Astrocyte (in vitro differentiated cells and primary cell): ENCODE measurements around the gene NUBPL. TPM values are rescaled to one million over a fixed set of nuclear protein-coding genes. Genes with fewer than 3 reads are reported as not detected.

ENCODE experiments used
- DNase-seq: peaks from one replicate; pipeline ENCODE4 v3.0.0-alpha.2; 2010; ENCODE audit warnings: low read depth
- FAIRE-seq: peaks from 2 replicates; lab custom pipeline; 2011; peaks lifted over from hg19 to GRCh38; lab: Jason Lieb, UNC
- H2AFZ ChIP-seq: 2 replicates; pipeline ENCODE4 v1.6.0; 2012; ENCODE audit warnings: low read depth, low read length, inconsistent platforms
- H3K27ac ChIP-seq: 2 replicates; pipeline ENCODE4 v1.5.1; 2011; ENCODE audit warnings: low read depth, low read length, inconsistent platforms
- H3K27me3 ChIP-seq: 2 replicates; pipeline ENCODE4 v1.6.0; 2011; ENCODE audit warnings: low read length, inconsistent platforms; ENCODE audit not compliant: insufficient read depth
- H3K36me3 ChIP-seq: 2 replicates; pipeline ENCODE4 v1.5.1; 2011; ENCODE audit warnings: low read length, inconsistent platforms; ENCODE audit not compliant: insufficient read depth
- H3K4me1 ChIP-seq: 2 replicates; pipeline ENCODE4 v1.5.1; 2011; ENCODE audit warnings: low read length, inconsistent platforms; ENCODE audit not compliant: insufficient read depth
- H3K4me2 ChIP-seq: 2 replicates; pipeline ENCODE4 v1.6.0; 2012; ENCODE audit warnings: low read length, inconsistent platforms
- H3K4me3 ChIP-seq: 2 replicates; pipeline ENCODE4 v1.5.1; 2011; ENCODE audit warnings: low read depth, mild to moderate bottlenecking, low read length, inconsistent platforms; ENCODE audit not compliant: insufficient read depth
- H3K79me2 ChIP-seq: 2 replicates; pipeline ENCODE4 v1.6.0; 2012; ENCODE audit warnings: mild to moderate bottlenecking, low read length, inconsistent platforms; ENCODE audit not compliant: insufficient read depth
- H3K9ac ChIP-seq: 2 replicates; pipeline ENCODE4 v1.6.0; 2012; ENCODE audit warnings: mild to moderate bottlenecking, low read length, inconsistent platforms
- H3K9me3 ChIP-seq: 2 replicates; pipeline ENCODE4 v1.5.1; 2012; ENCODE audit warnings: low read depth, mild to moderate bottlenecking, low read length, inconsistent platforms; ENCODE audit not compliant: insufficient read depth
- H4K20me1 ChIP-seq: 2 replicates; pipeline ENCODE4 v1.6.0; 2012; ENCODE audit warnings: low read length, inconsistent platforms; ENCODE audit not compliant: insufficient read depth
- H3K27ac Mint-ChIP-seq: one replicate; pipeline ENCODE4 v1.8.0; 2021; ENCODE audit warnings: mild to moderate bottlenecking, mixed read lengths; ENCODE audit not compliant: unreplicated experiment
- H3K27me3 Mint-ChIP-seq: one replicate; pipeline ENCODE4 v1.8.0; 2021; ENCODE audit warnings: low read depth, mixed read lengths; ENCODE audit not compliant: unreplicated experiment
- H3K36me3 Mint-ChIP-seq: one replicate; pipeline ENCODE4 v1.8.0; 2021; ENCODE audit warnings: low read depth, mixed read lengths; ENCODE audit not compliant: unreplicated experiment
- H3K4me1 Mint-ChIP-seq: one replicate; pipeline ENCODE4 v1.8.0; 2021; ENCODE audit warnings: low read depth, mixed read lengths; ENCODE audit not compliant: unreplicated experiment
- H3K4me3 Mint-ChIP-seq: one replicate; pipeline ENCODE4 v1.8.0; 2021; ENCODE audit warnings: mild to moderate bottlenecking, moderate library complexity, mixed read lengths; ENCODE audit not compliant: unreplicated experiment
- H3K9me3 Mint-ChIP-seq: one replicate; pipeline ENCODE4 v1.8.0; 2021; ENCODE audit warnings: mild to moderate bottlenecking, mixed read lengths; ENCODE audit not compliant: unreplicated experiment
- CTCF ChIP-seq: IDR thresholded peaks from 2 replicates; pipeline ENCODE4 v1.5.1; 2011; ENCODE audit warnings: low read depth, mild to moderate bottlenecking, inconsistent platforms, low read length, moderate library complexity; ENCODE audit not compliant: insufficient read depth
- EZH2 ChIP-seq: IDR thresholded peaks from 2 replicates; pipeline ENCODE4 v1.6.1; 2012; ENCODE audit warnings: mild to moderate bottlenecking, low read length, inconsistent platforms; ENCODE audit not compliant: insufficient read depth
- total RNA-seq: library from RNA; stranded (reverse); gene quantifications from 2 replicates; pipeline ENCODE4 v1.2.1, GENCODE V29; 2021

Gene NUBPL
- total RNA-seq, 1 donor from 2014 or later = 9.0 TPM

GRCh38 chr14:31758941-31759340 lies 197.7 kb downstream of the NUBPL start:
- Histone ChIP-seq H3K79me2 (no peaks in the 10 kb centered on the region), H3K4me1 (no peaks in the 10 kb centered on the region), H3K36me3 (no peaks in the 10 kb centered on the region), H3K4me3 (no peak overlapping the region), H3K9ac (no peak overlapping the region), H3K27ac (no peak overlapping the region), H3K27me3 (no peaks in the 10 kb centered on the region), H3K4me2 (no peak overlapping the region), H4K20me1 (no peaks in the 10 kb centered on the region), H3K9me3 (no peaks in the 10 kb centered on the region), H2AFZ (no peak overlapping the region)
- H3K4me3 Mint-ChIP-seq = no peak overlapping the region
- DNase-seq = no peak
- H3K27me3 Mint-ChIP-seq = no peaks in the 10 kb centered on the region
- H3K36me3 Mint-ChIP-seq = peaks cover 3% of the 10 kb centered on the region
- no peak for TF ChIP-seq CTCF
- TF ChIP-seq EZH2 = no peak
- no peak overlapping the region for H3K27ac Mint-ChIP-seq
- peaks cover 1% of the 10 kb centered on the region for H3K9me3 Mint-ChIP-seq
- FAIRE-seq = no peak
- H3K4me1 Mint-ChIP-seq = no peaks in the 10 kb centered on the region

- no peak overlapping the region for H3K4me3 Mint-ChIP-seq
- no peaks in the 10 kb centered on the region for H3K9me3 ChIP-seq
- no peak for DNase-seq
- H3K9me3 Mint-ChIP-seq = no peaks in the 10 kb centered on the region
- H2AFZ ChIP-seq = no peak overlapping the region
- no peak overlapping the region for H3K27ac Mint-ChIP-seq
- H3K36me3 Mint-ChIP-seq = peaks cover 1% of the 10 kb centered on the region
- H3K9ac ChIP-seq = no peak overlapping the region
- no peak for FAIRE-seq
- no peaks in the 10 kb centered on the region for H3K79me2 ChIP-seq
- no peaks in the 10 kb centered on the region for H3K4me1 ChIP-seq
- TF ChIP-seq CTCF (no peak), EZH2 (no peak)
- no peak overlapping the region for H3K4me3 ChIP-seq
- H3K4me2 ChIP-seq = no peak overlapping the region
- H3K36me3 ChIP-seq = no peaks in the 10 kb centered on the region
- H3K27me3 ChIP-seq = no peaks in the 10 kb centered on the region
- H4K20me1 ChIP-seq = no peaks in the 10 kb centered on the region
- H3K27me3 Mint-ChIP-seq = no peaks in the 10 kb centered on the region
- H3K4me1 Mint-ChIP-seq = no peaks in the 10 kb centered on the region
- no peak overlapping the region for H3K27ac ChIP-seq
Observed at GRCh38 chr14:31760277-31760676, 199.1 kb downstream of the NUBPL start.

GRCh38 chr14:31761325-31761724 lies 200.1 kb downstream of the NUBPL start:
- H4K20me1 ChIP-seq = no peaks in the 10 kb centered on the region
- H3K27me3 ChIP-seq = no peaks in the 10 kb centered on the region
- H3K36me3 ChIP-seq = no peaks in the 10 kb centered on the region
- no peak overlapping the region for H3K4me3 ChIP-seq
- H2AFZ ChIP-seq = no peak overlapping the region
- no peaks in the 10 kb centered on the region for H3K4me1 ChIP-seq
- Mint-ChIP-seq H3K36me3 (no peaks in the 10 kb centered on the region), H3K4me1 (no peaks in the 10 kb centered on the region), H3K27me3 (no peaks in the 10 kb centered on the region), H3K4me3 (no peak overlapping the region), H3K27ac (no peak overlapping the region), H3K9me3 (no peaks in the 10 kb centered on the region)
- no peak overlapping the region for H3K9ac ChIP-seq
- no peaks in the 10 kb centered on the region for H3K79me2 ChIP-seq
- H3K4me2 ChIP-seq = no peak overlapping the region
- no peak for TF ChIP-seq EZH2
- TF ChIP-seq CTCF = no peak
- no peak for FAIRE-seq
- no peaks in the 10 kb centered on the region for H3K9me3 ChIP-seq
- no peak overlapping the region for H3K27ac ChIP-seq
- DNase-seq = no peak
